ENCODE measurements around the gene MXD3.

- TF ChIP-seq CTCF (IDR thresholded peaks at IDR 0.05) (no peak), EP300 (IDR thresholded peaks at IDR 0.05; ENCODE audit: low read depth) (no peak), POLR2A (IDR thresholded peaks at IDR 0.05) (no peak), POLR2AphosphoS5 (IDR thresholded peaks at IDR 0.05) (no peak)
Measured at GRCh38 chr5:177355868-177356168, 44.1 kb upstream of the MXD3 start.
